Breast epithelium (tissue), 4 donors: Measurements from ENCODE around the gene UBXN2A. TPM values are rescaled to one million over a fixed set of nuclear protein-coding genes. Genes with fewer than 3 reads are reported as not detected.
A peak's percentile ranks its signal among the peaks of the same experiment; 100 is the strongest.

Source experiments
- DNase-seq, 2 donors: peaks; one replicate each; pipeline ENCODE4 v3.0.0-alpha.2; 2019; ENCODE audit warnings: low spot score in 2 of 2
- H3K27ac ChIP-seq, 2 donors: fragments of 200-600 bp; sonication (generic) in 1 of 2; one replicate each; pipeline ENCODE4 v1.5.1; 2016 to 2019; ENCODE audit warnings: mild to moderate bottlenecking in 1 of 2
- H3K27me3 ChIP-seq, 2 donors: fragments of 200-600 bp; sonication (generic) in 1 of 2; one replicate each; pipeline versions ENCODE4 v1.5.1 to v1.6.0; 2017 to 2019; ENCODE audit warnings: control low read depth in 1 of 2, mild to moderate bottlenecking in 1 of 2
- H3K36me3 ChIP-seq: fragments of 200-600 bp; one replicate; pipeline ENCODE4 v1.5.1; 2019
- H3K4me1 ChIP-seq, 2 donors: fragments of 200-600 bp; sonication (generic); one replicate each; pipeline ENCODE4 v1.5.1; 2016 to 2019; ENCODE audit warnings: control low read depth in 1 of 2
- H3K4me3 ChIP-seq, 3 donors: fragments of 200-600 bp; sonication (generic); 1 replicate in 2 of 3; 2 replicates in 1 of 3; pipeline ENCODE4 v1.5.1; 2016 to 2019; ENCODE audit warnings: mild to moderate bottlenecking in 3 of 3, moderate library complexity in 2 of 3
- H3K9me3 ChIP-seq, 2 donors: fragments of 200-600 bp; sonication (generic) in 1 of 2; one replicate each; pipeline ENCODE4 v1.5.1; 2016 to 2019; ENCODE audit warnings: control low read depth in 1 of 2
- POLR2A ChIP-seq: fragments of 450-650 bp; IDR thresholded peaks from one replicate; pipeline ENCODE4 v1.6.1; 2016; ENCODE audit warnings: antibody characterized with exemption, mild to moderate bottlenecking, moderate library complexity
- POLR2AphosphoS5 ChIP-seq, 3 donors: sonication (generic); formaldehyde crosslinking; IDR thresholded peaks; one replicate each; pipeline ENCODE4 v1.6.1; 2017; ENCODE audit warnings: antibody characterized with exemption in 3 of 3
- intact Hi-C: fragments of 100-400 bp; cut with DNase I; formaldehyde crosslinking; loops from one replicate; pipeline ENCODE4 v1.15.1; 2023; ENCODE audit warnings: low total_unique reads
- total RNA-seq, 3 donors: library from RNA; depleted of rRNA; stranded (reverse); fragments of >200 nt; gene quantifications; one replicate each; pipeline ENCODE4 v1.1.0, GENCODE V29; 2016
- TF ChIP-seq, protein P1 (sequence below), 3 donors: fragments of 450-650 bp; IDR thresholded peaks; one replicate each; pipeline ENCODE4 v1.5.1; 2016 to 2017; ENCODE audit warnings: antibody characterized with exemption in 3 of 3, mild to moderate bottlenecking in 3 of 3, moderate library complexity in 3 of 3

Gene UBXN2A
- total RNA-seq, 3 donors from 2014 or later = 13.0 to 22.0 (median 16.4) TPM

DNA sequence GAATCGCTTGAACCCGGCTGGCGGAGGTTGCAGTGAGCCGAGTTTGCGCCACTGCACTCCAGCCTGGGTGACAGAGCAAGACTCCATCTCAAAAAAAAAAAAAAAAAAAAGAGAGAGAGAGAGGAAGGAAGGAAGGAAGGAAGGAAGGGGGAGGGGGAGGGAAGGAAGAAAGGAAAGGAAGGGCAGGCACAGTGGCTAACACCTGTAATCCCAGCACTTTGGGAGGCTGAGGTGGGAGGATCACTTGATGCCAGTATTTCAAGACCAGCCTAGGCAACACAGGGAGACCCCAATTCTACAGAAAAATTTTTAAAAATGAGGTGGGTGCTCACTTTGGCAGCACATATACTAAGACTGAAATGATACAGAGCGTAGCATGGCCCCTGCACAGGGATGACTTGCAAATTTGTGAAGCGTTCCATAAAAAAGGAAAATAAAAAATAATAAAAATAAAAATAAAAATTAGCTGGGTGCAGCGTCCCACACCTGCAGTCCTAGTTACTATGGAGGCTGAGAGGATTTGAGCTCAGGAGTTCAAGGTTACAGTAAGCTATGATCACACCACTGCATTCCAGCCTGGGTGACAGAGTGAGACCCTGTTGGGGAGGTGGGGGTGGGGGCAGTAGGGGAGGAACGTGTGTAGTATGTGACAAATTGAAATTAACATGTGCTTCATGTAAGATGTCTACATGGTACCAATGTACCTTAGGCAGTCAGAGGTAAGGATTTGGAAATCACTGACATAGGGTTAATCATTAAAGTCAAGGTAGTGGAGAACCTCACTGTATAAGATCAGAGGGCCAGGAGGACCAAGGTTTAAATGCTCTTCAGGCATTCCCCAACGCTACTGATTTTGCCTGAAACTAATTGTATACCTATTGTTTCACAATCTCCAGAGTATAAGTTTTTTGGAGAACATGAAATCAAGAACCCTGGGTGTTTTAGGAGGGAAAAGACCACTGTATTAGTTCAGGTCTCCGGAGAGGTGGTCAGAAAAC, 105.5 kb downstream of the UBXN2A start:
- H3K9me3 ChIP-seq = no peaks in the 10 kb centered on the region
- peak overlapping the region in 2 of 3 donors; percentile 73 to 79 for H3K4me3 ChIP-seq
- peaks cover 0 to 7% of the 10 kb centered on the region in 2 donors for H3K4me1 ChIP-seq
- H3K36me3 ChIP-seq = no peaks in the 10 kb centered on the region
- intact Hi-C loops = no loop called here
- no peak overlapping the region for H3K27ac ChIP-seq
- no peak for DNase-seq
- TF ChIP-seq POLR2A (no peak), POLR2AphosphoS5 (IDR thresholded peaks at IDR 0.05) (no peak)
- TF ChIP-seq, protein P1, sequence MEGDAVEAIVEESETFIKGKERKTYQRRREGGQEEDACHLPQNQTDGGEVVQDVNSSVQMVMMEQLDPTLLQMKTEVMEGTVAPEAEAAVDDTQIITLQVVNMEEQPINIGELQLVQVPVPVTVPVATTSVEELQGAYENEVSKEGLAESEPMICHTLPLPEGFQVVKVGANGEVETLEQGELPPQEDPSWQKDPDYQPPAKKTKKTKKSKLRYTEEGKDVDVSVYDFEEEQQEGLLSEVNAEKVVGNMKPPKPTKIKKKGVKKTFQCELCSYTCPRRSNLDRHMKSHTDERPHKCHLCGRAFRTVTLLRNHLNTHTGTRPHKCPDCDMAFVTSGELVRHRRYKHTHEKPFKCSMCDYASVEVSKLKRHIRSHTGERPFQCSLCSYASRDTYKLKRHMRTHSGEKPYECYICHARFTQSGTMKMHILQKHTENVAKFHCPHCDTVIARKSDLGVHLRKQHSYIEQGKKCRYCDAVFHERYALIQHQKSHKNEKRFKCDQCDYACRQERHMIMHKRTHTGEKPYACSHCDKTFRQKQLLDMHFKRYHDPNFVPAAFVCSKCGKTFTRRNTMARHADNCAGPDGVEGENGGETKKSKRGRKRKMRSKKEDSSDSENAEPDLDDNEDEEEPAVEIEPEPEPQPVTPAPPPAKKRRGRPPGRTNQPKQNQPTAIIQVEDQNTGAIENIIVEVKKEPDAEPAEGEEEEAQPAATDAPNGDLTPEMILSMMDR (IDR thresholded peaks at IDR 0.05) = no peak
- H3K27me3 ChIP-seq = no peaks in the 10 kb centered on the region

DNA sequence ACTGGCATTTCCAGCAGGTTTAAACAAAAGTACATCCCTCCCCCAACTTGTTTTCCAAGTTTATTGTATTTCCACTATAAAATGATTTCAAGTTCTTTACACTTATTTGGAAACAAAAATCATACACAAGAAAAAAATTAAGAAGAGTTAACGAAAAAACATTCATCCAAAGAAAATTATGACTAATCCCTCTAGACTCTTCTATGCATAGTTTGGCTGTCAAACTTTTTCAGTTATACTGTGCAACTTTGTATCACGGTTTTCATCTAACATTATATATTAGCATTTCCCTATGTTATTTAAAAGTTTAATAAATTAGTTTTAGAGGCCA, 106.3 kb downstream of the UBXN2A start:
- TF ChIP-seq POLR2A = no peak
- TF ChIP-seq POLR2AphosphoS5 (IDR thresholded peaks at IDR 0.05) = no peak
- TF ChIP-seq, protein P1 (IDR thresholded peaks at IDR 0.05) = no peak
- H3K9me3 ChIP-seq = no peaks in the 10 kb centered on the region
- peaks cover 0 to 7% of the 10 kb centered on the region in 2 donors for H3K4me1 ChIP-seq
- no peaks in the 10 kb centered on the region for H3K27me3 ChIP-seq
- peak overlapping the region; percentile 73 to 79 (median 78) for H3K4me3 ChIP-seq
- DNase-seq = no peak
- no peaks in the 10 kb centered on the region for H3K36me3 ChIP-seq
- intact Hi-C loops = no loop called here
- no peak overlapping the region for H3K27ac ChIP-seq

DNA sequence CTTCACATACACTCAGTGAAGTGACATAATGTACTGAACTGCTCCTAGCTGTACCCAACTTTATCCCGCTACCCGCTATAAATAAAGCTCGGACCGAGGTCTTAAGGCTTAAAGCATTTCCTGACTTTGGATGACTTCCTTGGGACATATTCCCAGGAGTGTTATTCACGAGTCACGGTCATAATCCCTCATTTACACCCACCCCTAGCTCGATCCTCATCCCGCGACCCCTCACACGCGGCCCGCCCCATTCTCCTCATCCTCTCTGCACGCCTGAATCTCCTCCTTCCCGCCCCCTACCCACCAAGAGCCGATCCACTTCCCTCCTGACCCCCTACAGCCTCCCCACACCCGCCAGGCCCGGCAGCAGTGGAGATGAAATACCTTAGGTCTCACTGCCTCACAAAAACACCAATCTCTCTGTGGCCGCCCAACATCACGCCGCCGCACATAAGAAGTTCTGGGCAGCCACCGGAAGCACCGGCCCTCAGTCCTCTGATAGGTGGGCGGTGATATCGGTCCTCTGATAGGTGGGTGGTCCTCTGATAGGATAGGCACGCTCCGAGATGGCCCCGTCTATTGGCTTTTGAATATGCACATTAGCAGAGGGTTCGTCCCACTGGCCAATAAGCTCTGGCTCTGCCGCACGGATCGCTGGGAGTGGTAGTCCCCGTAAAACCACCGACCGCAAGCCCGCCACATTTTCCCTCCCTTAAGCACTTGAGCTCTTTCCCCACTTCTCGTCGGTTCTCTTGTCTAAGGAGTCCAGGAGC, 106.9 kb downstream of the UBXN2A start, which contains the start of gene WDCP:
Gene WDCP (minus strand): TSS at position 462 of the 773 bp plus-strand sequence. CDS start 7,897 bp downstream, outside the sequence.
- intact Hi-C loops = no loop called here
- Histone ChIP-seq H3K36me3 (no peaks in the 10 kb centered on the region), H3K27me3 (no peaks in the 10 kb centered on the region), H3K4me1 (peaks cover 0 to 7% of the 10 kb centered on the region in 2 donors), H3K27ac (peak within 1 kb of the TSS; percentile 46 to 66), H3K9me3 (no peaks in the 10 kb centered on the region), H3K4me3 (peak within 1 kb of the TSS; percentile 73 to 79 (median 78))
- TF ChIP-seq POLR2AphosphoS5 (IDR thresholded peaks at IDR 0.05) (peak in 2 of 3 donors; percentile 49 to 59), POLR2A (no peak)
- TF ChIP-seq, protein P1 (IDR thresholded peaks at IDR 0.05) = peak in 1 of 3 donors; percentile 10
- DNase-seq = peak; percentile 91 to 97

GRCh38 chr2:24047703-24048033, 107.4 kb downstream of the UBXN2A start:
- Histone ChIP-seq H3K4me1 (peaks cover 0 to 7% of the 10 kb centered on the region in 2 donors), H3K36me3 (no peaks in the 10 kb centered on the region), H3K27ac (no peak overlapping the region), H3K27me3 (no peaks in the 10 kb centered on the region), H3K9me3 (no peaks in the 10 kb centered on the region), H3K4me3 (peak overlapping the region; percentile 73 to 79 (median 78))
- no peak for DNase-seq
- TF ChIP-seq POLR2AphosphoS5 (IDR thresholded peaks at IDR 0.05) (no peak), POLR2A (no peak)
- TF ChIP-seq, protein P1 (IDR thresholded peaks at IDR 0.05) = no peak
- intact Hi-C loops = no loop called here
